ENCODE data around the gene HIP1. TPM values are rescaled to one million over a fixed set of nuclear protein-coding genes. Genes with fewer than 3 reads are reported as not detected.
"Not testable (repeated sequence)": the region's sequence is repeated elsewhere in the genome, so short reads cannot be mapped to it uniquely, and the experiment has no call there.

Gene HIP1
- total RNA-seq, result 10 to 100 TPM; 24.9 to 51.2 (median 27.2) TPM

- ATAC-seq (ENCODE audit: low FRiP score), result peak; percentile 12
- TF ChIP-seq CTCF (IDR thresholded peaks at IDR 0.05), result no peak
- DNase-seq (ENCODE audit: low spot score), result no peak
These were observed at the start of gene HIP1 for GRCh38 chr7:75738604-75738974. Gene HIP1 (minus strand): TSS chr7:75738941. CDS start chr7:75738920, 21 bp downstream.

- not testable (repeated sequence) for DNase-seq (ENCODE audit: low spot score); ATAC-seq (ENCODE audit: low FRiP score)
These were observed 49.6 kb upstream of the HIP1 start for GRCh38 chr7:75788154-75788847.

- DNase-seq (ENCODE audit: low spot score); ATAC-seq (ENCODE audit: low FRiP score): not testable (repeated sequence)
These were observed 44.3 kb upstream of the HIP1 start for GRCh38 chr7:75783058-75783457.

GRCh38 chr7:75780647-75781273, 42.0 kb upstream of the HIP1 start:
- ATAC-seq (ENCODE audit: low FRiP score); DNase-seq (ENCODE audit: low spot score): not testable (repeated sequence)

GRCh38 chr7:75779516-75779915, 40.8 kb upstream of the HIP1 start:
- not testable (repeated sequence) for DNase-seq (ENCODE audit: low spot score); ATAC-seq (ENCODE audit: low FRiP score)

- DNase-seq (ENCODE audit: low spot score); ATAC-seq (ENCODE audit: low FRiP score): not testable (repeated sequence)
These were observed 40.3 kb upstream of the HIP1 start for GRCh38 chr7:75779035-75779434.

GRCh38 chr7:75776295-75776971, 37.7 kb upstream of the HIP1 start:
- no peak for DNase-seq (ENCODE audit: low spot score)
- no peak for ATAC-seq (ENCODE audit: low FRiP score)
- no peak for TF ChIP-seq CTCF (IDR thresholded peaks at IDR 0.05)

GRCh38 chr7:75773958-75774357, 35.2 kb upstream of the HIP1 start:
- ATAC-seq (ENCODE audit: low FRiP score); DNase-seq (ENCODE audit: low spot score): not testable (repeated sequence)

- TF ChIP-seq CTCF (IDR thresholded peaks at IDR 0.05), result no peak
- DNase-seq (ENCODE audit: low spot score), result no peak
- no peak for ATAC-seq (ENCODE audit: low FRiP score)
These were observed 33.6 kb upstream of the HIP1 start, which contains the start of gene CCL26 for GRCh38 chr7:75772081-75773077. Gene CCL26 (minus strand): TSS chr7:75772211. CDS start chr7:75772176, 35 bp downstream.

All from omental fat pad (tissue), 4 donors.